Gastroesophageal sphincter (tissue), 4 donors: Measurements from ENCODE around the gene ERFL. TPM values are rescaled to one million over a fixed set of nuclear protein-coding genes. Genes with fewer than 3 reads are reported as not detected.

ENCODE experiments used
- ATAC-seq: fragments of 150-250 bp; one replicate; pipeline ENCODE4 v1.9.1; 2016; ENCODE audit warnings: mild to moderate bottlenecking, moderate library complexity
- H3K27ac ChIP-seq, 4 donors: fragments of 200-600 bp; sonication (generic) in 3 of 4; 1 replicate in 3 of 4; 2 replicates in 1 of 4; pipeline ENCODE4 v1.5.1; 2016 to 2019
- H3K27me3 ChIP-seq: fragments of 200-600 bp; sonication (generic); one replicate; pipeline ENCODE4 v1.5.1; 2019
- H3K36me3 ChIP-seq, 2 donors: fragments of 200-600 bp; sonication (generic); one replicate each; pipeline ENCODE4 v1.5.1; 2019; ENCODE audit warnings: control low read depth in 1 of 2
- H3K4me1 ChIP-seq, 3 donors: fragments of 200-600 bp; sonication (generic); 1 replicate in 2 of 3; 2 replicates in 1 of 3; pipeline ENCODE4 v1.5.1; 2016 to 2019; ENCODE audit warnings: control low read depth in 2 of 3
- H3K4me3 ChIP-seq, 2 donors: fragments of 200-600 bp; sonication (generic); one replicate each; pipeline ENCODE4 v1.5.1; 2019; ENCODE audit warnings: mild to moderate bottlenecking in 1 of 2, moderate library complexity in 1 of 2
- H3K9me3 ChIP-seq, 3 donors: fragments of 200-600 bp; sonication (generic); one replicate each; pipeline ENCODE4 v1.5.1; 2017 to 2019; ENCODE audit warnings: control low read depth in 2 of 3
- CTCF ChIP-seq, 4 experiments: fragments of 200-600 bp in 2 of 4; fragments of 450-650 bp in 2 of 4; sonication (generic) in 1 of 4; IDR thresholded peaks; one replicate each; pipeline ENCODE4 v1.5.1; 2017 to 2019; ENCODE audit warnings: antibody characterized with exemption in 4 of 4, mild to moderate bottlenecking in 2 of 4, moderate library complexity in 2 of 4
- EP300 ChIP-seq: sonication (generic); formaldehyde crosslinking; IDR thresholded peaks from one replicate; pipeline ENCODE4 v1.6.1; 2017; ENCODE audit warnings: antibody characterized with exemption, mild to moderate bottlenecking
- POLR2A ChIP-seq, 2 donors: fragments of 450-650 bp; IDR thresholded peaks; one replicate each; pipeline ENCODE4 v1.6.1; 2017; ENCODE audit warnings: antibody characterized with exemption in 2 of 2, mild to moderate bottlenecking in 2 of 2, moderate library complexity in 1 of 2
- POLR2AphosphoS5 ChIP-seq: sonication (generic); formaldehyde crosslinking; IDR thresholded peaks from one replicate; pipeline ENCODE4 v1.6.1; 2017; ENCODE audit warnings: antibody characterized with exemption
- WGBS, 2 donors: methylation state at CpG; one replicate each; pipeline ENCODE4 v1.1.5; 2018; ENCODE audit warnings: low coverage in 1 of 2; 5-methylcytosine and 5-hydroxymethylcytosine counted together
- total RNA-seq, 4 donors: library from RNA; depleted of rRNA; stranded (reverse); fragments of >200 nt; gene quantifications; one replicate each; pipeline ENCODE4 v1.1.0, GENCODE V29; 2016

ERFL gene
- total RNA-seq, 4 donors from 2014 or later: not detected

GRCh38 chr19:41922585-41922984 is 5.7 kb downstream of the ERFL start:
- peaks cover 100% of the 10 kb centered on the region for H3K27me3 ChIP-seq
- WGBS, 2 donors: 0 to 3% methylated on average over 2 to 4 of the region's 18 CpGs

GRCh38 chr19:41921577-41922576 is 6.4 kb downstream of the ERFL start:
- H3K36me3 ChIP-seq: no peaks in the 10 kb centered on the region
- WGBS, 2 donors: 10 to 12% methylated on average over 16 to 18 of the region's 22 CpGs
- no peak for ATAC-seq
- H3K9me3 ChIP-seq: no peaks in the 10 kb centered on the region
- H3K4me1 ChIP-seq: no peaks in the 10 kb centered on the region
- peaks cover 100% of the 10 kb centered on the region for H3K27me3 ChIP-seq
- TF ChIP-seq POLR2AphosphoS5 (no peak), CTCF (IDR thresholded peaks at IDR 0.05) (no peak), EP300 (no peak), POLR2A (IDR thresholded peaks at IDR 0.05) (no peak)
- no peak overlapping the region for H3K4me3 ChIP-seq
- H3K27ac ChIP-seq: no peak overlapping the region

More at GRCh38 chr19:41922585-41922984, 5.7 kb downstream of the ERFL start:
- no peaks in the 10 kb centered on the region for H3K9me3 ChIP-seq
- no peak overlapping the region for H3K4me3 ChIP-seq
- no peak overlapping the region for H3K27ac ChIP-seq
- peaks cover 0 to 2% (median 0%) of the 10 kb centered on the region in 3 donors for H3K4me1 ChIP-seq
- TF ChIP-seq POLR2AphosphoS5: no peak
- no peak for TF ChIP-seq CTCF (IDR thresholded peaks at IDR 0.05)
- TF ChIP-seq POLR2A (IDR thresholded peaks at IDR 0.05): no peak
- TF ChIP-seq EP300: no peak
- H3K36me3 ChIP-seq: no peaks in the 10 kb centered on the region
- ATAC-seq: no peak

GRCh38 chr19:41920882-41921576 is 7.2 kb downstream of the ERFL start:
- WGBS, 2 donors: 5 to 7% methylated on average over 7 to 10 of the region's 26 CpGs
- peaks cover 100% of the 10 kb centered on the region for H3K27me3 ChIP-seq
- no peak for ATAC-seq

GRCh38 chr19:41919948-41920712 is 8.1 kb downstream of the ERFL start:
- Histone ChIP-seq H3K27me3 (peaks cover 100% of the 10 kb centered on the region), H3K9me3 (no peaks in the 10 kb centered on the region), H3K4me3 (no peak overlapping the region), H3K27ac (no peak overlapping the region), H3K36me3 (no peaks in the 10 kb centered on the region), H3K4me1 (peaks cover 0 to 8% (median 3%) of the 10 kb centered on the region in 3 donors)
- 74 to 79% methylated on average over 24 to 25 of the region's 33 CpGs for WGBS, 2 donors
- no peak for ATAC-seq
- no peak for TF ChIP-seq EP300
- TF ChIP-seq CTCF (IDR thresholded peaks at IDR 0.05): no peak
- TF ChIP-seq POLR2AphosphoS5: no peak
- no peak for TF ChIP-seq POLR2A (IDR thresholded peaks at IDR 0.05)

More at GRCh38 chr19:41920882-41921576, 7.2 kb downstream of the ERFL start:
- H3K4me1 ChIP-seq: no peaks in the 10 kb centered on the region
- no peaks in the 10 kb centered on the region for H3K36me3 ChIP-seq
- TF ChIP-seq EP300 (no peak), POLR2A (IDR thresholded peaks at IDR 0.05) (no peak), CTCF (IDR thresholded peaks at IDR 0.05) (no peak), POLR2AphosphoS5 (no peak)
- no peak overlapping the region for H3K27ac ChIP-seq
- no peaks in the 10 kb centered on the region for H3K9me3 ChIP-seq
- no peak overlapping the region for H3K4me3 ChIP-seq
